GM19025 (cell line): Measurements from ENCODE around the gene MYLK4.

Experiments
- ATAC-seq: cut with Tn5 transposase; IDR thresholded peaks from one replicate; pipeline ENCODE4 v1.9.1; 2021; ENCODE audit warnings: mild to moderate bottlenecking, low read depth, moderate library complexity; ENCODE audit not compliant: unreplicated experiment

Gene MYLK4

DNA sequence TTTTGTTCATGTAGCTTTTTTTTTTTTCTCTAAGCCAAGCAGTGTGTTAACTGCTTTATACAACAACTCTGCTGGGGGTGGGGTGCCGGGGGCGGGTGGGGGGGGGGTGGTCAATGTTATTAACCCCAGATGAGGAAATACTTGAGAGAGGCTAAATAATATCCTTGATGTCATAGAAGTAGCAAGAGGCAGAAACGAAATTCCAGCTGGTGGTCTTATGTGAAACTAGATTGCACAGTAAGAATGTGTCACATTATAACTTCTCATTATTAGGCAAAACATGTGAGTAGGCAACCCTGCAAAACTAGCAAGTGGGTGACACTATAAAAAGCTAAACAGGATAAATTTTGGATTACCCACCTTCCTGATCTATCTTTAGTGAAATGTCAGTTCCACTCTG lies 12.8 kb downstream of the MYLK4 start:
- ATAC-seq = no peak

DNA sequence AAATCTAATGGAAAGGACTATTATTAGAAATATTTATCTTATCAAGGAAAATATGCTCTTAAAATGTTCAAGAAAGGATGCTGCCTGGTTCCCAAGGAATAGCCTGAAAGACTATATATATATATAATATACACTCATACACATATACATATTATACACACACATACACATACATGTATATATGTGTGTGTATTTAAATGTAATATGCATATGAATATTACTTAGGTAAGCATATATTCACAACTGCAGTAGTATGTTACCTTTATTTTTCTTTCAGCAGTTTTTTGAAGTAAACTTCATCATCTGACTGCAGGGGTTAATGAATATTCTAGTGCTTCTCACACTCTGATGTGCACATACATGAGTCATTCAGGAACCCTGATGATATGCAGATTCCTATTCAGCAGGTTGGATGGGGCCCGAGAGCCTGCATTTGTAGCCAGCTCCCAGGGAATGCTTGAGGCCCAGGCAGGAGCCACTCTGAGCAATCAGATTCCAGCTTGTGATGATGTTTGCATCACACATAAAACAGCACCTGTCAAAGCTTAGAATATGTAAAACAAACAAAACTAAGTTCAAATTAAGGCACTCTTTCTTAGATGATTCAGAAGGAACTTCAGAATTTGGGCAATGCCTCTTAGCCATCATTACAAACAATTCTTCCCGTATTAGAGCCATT lies 16.1 kb downstream of the MYLK4 start:
- ATAC-seq = no peak

DNA sequence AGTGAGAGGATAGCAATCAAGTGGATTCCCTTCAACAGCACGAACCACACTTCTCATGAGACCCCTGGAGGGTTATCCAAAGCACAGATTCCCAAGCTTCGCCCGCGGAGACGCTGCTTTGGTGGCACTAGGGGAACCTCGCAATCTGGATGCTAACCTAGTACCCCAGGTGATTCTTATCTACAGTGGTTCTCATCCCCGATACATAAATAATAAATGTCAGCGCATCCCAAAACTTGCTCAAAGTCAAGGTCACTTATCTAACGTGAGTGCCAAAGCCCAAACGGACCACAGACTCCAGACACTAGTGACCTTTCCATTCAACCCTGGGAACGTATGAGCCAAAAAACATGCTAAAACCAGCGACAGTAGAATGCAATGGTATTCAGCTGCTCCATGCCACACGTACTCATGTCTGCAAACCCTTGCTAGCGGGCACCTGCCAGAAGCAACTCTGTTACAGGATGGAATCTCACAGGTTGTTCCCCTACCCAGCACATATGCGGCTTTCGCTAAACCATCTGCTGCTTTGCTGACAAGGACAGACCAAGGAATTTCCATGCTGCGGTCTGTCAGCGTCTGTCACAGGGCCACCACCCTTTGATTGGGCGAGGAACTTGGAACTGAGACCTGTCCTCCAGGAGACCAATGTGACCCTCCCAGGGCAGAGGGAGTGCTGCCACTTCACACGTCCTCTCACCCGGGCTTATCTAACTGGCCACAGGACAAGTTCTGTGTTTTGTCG lies 16.8 kb downstream of the MYLK4 start:
- ATAC-seq = no peak

DNA sequence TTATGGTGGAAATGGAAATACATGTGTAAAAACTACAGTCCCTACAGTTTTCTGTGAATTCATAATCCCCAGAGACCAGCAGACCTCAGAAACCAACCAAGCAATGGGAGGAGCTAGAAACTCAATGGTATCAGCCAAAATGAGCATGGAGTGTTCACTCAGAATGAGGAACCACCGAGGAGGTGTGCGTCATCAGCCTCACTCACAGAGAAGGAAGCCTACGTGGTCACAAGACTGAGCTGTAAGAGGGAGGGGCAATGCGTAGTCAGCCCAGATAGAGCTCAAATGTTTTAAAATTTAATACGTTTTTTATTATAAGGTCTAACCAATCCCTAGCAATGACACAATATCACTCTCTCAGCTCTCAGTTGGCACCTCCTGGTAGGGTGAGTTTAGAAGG lies 17.4 kb downstream of the MYLK4 start:
- ATAC-seq = no peak

DNA sequence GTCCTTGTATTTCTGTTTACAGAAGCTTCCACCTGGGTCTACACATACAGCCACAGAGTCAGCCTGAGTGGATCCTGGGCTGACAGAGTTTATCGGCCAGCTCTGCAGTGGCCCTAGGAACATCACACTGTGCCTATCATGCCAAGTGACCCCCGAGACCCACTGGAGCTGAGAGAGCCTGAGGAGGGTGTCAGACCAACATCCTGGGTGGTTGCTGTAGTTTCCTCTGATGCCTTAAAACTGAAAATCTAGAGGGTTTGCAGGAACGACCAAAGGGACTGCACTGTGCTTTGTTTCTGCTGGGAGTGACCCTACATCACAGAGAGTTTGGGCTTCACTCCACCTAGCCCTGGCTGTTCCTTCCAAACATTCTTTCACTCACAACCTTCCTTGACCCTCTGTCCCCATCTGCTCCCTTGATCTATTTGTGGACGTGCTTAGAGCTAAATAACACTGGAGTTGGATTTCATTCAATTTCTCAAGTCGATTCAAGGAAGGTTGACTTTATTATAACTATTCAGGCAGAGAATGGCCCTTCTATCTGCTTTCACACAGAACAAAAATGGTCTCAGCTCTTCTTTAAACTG lies 18.1 kb downstream of the MYLK4 start:
- no peak for ATAC-seq

DNA sequence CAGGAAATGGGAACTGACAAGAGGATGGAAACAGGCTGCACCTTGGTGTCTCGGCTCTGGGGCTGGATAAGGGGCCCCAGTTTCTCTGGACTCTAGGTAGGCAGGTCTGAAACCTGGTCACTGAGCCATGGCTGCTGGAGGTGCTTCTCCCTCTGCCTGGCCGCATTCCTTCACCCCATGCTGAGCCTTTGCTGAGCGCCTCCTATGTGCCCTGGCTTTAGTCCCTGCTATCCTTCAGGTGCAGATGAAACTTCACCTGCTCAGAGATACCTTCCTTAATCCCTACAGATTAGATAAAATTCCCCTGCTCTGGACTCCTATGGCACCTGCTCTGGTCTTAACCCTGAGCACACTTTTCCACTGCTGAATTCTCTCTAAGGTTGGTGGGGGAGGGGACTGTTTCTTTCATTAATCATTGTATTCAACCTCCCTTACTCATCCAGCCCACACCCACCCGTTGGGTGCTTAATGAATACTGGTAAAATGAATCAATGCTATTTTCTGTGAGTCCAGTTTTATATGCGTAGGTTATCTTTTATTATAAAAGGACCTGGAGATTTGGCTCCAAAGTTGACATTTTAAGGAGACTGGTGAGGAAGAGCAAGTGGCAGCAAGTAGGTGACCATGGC lies 19.3 kb downstream of the MYLK4 start:
- ATAC-seq = no peak

DNA sequence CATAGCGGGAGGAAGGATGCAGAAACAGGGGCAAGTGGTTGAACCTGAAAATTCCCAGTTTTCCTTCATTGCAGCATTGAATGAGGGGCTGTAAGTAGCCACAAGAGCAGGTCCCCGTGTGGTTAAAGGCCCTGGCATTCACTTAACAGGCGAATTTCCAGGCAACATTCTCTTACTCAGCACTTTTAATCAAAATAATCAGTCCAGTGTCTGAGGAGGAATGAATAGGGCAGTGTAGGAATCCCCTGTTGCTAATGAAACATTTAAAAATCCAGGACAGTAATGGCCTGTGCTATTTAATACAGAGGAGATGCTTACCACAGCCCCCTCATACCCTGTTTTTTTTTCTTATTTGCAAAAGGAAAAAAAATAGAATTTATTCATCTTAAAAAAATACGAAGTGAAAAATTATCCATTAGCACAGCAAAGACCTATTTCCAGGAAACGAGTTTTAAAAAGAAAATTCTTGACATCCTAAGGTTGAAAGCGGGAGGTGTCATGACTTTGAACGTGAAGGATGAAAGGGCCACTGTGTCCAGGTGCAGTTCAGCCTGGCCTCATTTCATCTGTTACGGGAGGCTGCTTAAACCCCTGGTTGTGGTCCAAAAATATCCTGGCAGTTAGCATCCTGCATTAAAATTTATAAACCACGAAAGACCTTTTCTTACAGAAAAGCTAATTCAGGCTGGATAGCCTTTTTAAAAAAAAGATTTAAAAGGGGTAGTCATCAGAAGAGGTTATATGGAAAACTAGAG lies 20.2 kb downstream of the MYLK4 start:
- ATAC-seq = no peak

DNA sequence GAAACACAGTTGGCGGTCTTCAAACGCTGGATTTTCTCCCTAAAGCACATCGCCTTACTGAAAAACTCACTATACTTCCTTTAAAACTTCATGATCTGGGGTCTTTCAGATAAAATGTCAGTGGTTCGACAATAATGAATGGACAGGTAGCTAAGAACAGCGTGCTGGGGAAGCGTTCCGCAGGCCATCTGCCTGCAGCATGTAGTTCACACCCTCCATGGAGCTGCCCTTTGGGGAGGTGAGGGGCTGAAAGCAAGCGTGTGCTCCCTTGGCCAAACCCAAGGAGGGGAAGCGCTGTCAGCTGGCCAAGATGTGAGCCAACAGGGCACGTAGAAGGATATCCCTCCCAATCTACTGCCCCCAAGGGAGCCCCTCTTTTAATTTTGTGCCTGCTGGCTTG lies 20.8 kb downstream of the MYLK4 start:
- ATAC-seq = no peak

DNA sequence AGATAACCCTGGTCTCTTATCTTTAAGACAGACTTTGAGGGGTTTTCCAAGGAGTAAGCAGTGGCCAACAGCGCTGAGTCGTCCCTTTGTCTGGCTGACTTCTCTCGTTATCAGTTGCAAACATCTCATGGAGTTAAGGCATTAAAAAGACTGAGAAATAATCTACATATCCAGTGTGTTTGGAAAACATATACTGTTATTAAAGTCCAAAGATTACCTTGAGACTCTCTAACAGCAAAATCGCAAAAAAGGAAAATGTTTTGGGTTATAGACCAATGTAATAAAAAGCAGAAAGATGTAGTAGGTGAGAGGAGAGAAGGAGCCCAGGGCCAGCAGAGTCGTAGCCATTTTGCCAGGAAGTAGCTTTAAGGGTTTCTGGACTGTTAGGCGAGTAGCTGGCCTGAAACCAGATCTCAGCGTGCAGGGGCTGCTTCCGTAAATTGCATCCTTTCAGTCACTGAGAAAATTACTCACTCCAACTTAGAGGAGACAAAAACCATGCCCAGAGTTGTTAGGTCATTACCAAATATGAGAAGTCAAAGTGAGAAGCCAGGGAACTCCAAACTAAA lies 24.6 kb downstream of the MYLK4 start:
- no peak for ATAC-seq

DNA sequence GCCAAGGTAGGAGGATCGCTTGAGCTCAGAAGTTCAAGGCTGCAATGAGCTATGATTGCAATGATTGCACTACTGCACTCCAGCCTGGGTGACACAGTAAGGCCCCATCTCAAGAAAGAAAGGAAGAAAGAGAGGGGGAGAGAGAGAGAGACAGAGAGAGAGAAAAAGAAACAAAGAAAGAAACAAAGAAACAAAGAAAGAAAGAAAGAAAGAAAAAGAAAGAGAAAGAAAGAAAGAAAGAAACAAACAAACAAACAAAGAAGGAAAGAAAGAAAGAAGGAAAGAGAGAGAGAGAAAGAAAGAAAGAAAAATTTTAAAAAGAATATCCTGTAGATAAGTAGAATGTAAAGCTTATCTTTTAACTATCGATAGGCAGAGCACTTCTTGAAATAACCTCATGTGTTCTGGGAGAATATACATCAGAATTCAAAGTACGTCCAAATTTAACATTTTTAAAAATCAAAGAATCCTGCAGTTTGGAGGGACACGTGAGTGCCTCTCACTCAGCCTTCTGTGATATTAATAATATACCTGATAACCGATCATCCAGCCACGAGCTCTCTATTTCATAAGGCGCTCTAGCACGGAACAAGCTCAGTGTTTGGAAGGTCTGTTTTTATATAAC lies 25.2 kb downstream of the MYLK4 start:
- no peak for ATAC-seq

DNA sequence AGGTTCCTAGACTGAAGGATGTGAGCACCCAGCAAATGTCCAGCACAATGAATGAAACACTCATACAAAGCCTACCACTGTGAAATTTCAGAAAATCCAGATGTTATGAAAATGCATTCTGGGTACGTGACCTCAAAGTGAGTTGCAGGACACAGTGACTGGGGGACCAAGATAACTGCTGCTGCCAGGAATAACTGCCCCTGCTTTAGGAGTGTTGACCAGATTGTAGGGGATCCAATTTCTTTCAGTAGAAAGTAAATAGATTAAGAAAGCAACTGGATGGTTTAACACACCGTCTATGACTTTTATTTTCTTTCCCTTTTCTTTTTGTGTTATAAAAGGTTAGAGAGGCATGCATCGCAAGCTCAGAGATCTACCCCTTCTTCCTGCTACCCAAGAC lies 29.5 kb downstream of the MYLK4 start:
- no peak for ATAC-seq

DNA sequence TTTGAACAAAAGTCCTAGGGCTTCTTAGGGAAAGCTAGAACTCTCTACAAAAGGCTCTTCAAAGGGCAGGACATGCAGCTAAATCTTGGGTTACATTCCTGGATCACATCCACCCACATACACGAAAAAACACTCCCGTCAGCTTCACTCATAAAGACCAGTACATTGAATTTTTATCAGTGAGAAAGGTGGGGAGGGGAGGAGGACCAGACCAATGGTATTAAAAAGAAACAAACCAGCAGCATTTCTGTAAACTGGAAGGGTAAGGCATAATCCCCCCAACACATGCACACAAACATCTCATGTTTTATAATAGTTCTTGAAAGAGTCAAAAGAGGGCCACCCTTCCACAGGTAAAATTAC lies 31.6 kb downstream of the MYLK4 start:
- no peak for ATAC-seq

DNA sequence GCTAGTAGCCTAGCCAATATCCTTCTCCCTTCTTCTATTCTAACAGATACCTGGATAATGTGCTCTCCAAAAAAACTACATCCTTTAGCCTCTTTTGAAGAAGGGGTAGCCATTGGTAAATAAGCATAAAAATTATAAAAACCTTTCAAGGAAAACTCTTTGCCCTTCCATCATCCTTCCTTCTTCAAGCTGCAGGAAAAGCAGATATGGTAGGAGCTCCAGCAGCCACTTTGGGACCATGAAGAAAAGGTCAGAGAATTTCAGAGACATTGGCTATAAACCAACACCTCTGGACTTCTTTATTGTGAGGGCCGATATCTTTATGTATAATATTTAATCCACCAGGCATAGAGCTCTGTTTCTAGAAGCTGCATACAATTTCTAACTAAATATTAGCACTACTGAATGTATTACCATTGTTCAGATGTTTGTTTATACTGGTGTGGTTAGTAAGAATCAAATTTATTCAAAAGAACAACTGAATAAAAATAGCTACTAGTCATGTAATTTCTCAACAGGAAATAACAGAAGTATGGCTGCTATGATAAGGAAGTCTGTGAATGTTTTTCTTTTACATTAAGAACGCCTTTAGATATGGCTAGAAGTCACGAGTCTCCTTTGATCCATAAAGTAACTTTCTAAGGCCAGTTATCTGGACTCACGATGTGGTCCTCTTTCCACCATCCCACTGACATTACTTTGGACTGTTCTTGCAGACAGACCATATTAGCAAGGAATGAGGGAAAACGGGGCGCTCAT lies 32.2 kb downstream of the MYLK4 start:
- no peak for ATAC-seq

DNA sequence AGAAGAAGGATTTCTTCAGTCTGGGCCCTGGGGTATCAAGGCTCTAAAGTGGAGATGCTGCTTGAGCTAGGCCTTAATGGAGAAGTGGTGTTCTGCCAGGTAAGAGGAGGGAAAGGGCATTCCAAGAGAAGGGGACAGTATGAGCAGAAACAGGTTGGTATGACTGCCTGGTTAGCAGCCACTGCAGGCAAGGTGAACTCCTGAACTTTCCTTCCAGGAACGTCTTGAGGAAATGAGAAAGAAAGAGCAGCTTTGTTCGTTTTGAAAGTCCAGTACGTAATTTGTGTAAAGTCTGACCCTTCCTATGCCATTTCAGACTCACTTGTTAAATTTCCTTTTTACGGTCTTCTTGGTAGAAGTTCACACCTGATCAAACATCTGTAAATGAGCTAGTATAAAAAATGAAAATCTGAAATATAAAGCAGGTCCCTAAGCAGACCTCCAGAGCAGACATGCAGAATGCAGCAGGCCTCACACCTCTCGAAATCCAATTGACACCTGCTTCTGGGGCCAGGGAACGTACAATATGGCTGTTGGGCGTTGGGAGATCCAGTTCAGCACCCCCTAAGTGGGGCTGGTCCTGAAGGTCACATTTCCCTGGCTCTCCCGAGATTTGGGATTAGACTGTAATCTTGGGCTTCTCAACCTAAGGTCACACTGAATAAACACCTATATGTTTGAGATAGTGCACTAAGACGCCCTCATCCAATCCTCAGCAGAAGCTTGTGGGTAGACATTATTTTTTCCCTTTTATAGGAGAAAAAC lies 33.6 kb downstream of the MYLK4 start:
- no peak for ATAC-seq

DNA sequence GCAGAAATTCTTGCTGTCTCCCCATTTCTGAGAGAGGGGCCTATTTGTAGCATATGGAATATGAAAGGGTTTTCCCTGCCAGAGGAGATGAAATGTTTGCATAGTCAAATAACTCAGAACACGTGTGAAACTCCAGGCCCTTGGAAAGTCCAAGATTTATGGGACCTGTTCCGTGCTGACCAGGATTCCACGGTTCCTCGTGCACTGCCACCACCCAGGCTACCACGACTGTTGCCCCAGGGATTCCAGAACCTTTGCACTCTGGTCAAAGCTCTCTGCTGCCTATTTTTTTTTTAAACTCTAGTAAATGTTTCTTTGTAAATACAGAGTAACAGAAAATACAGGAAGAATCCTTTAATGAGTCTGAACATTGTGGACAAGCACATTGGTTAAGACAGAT lies 35.0 kb downstream of the MYLK4 start:
- no peak for ATAC-seq

DNA sequence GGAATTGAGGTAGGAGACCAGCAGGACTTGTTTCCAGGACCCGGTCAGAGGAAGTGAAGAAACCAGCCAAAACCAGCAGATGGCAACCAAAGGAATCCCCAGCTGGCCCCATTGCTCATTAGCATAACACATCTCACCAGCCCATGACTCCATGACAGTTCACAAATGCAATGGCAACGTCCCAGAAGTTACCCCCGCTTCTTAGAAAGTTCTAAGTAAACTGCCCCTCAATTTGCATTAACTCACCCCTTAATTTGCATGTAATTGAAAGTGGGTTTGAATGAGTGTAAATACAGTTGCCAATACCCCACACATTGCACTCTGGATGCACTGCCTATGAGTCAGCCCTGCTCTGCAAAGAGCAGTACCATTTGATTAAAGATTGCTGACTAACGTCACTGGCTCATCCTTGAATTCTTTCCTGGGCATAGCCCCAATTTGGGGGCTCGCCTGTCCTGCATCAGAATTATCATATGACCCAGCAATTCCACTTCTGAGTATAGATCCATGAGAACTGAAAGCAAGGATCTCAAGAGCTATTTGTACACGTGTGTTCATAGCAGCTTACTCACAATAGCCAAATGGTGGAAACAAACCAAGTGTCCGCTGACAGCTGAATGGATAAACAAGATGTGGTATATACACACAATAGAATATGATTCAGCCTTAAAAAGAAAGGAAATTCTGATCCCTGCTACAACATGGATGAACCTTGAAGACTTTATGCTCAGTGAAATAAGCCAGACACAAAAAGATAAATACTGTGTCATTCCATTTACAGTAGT lies 36.4 kb downstream of the MYLK4 start:
- ATAC-seq = no peak

DNA sequence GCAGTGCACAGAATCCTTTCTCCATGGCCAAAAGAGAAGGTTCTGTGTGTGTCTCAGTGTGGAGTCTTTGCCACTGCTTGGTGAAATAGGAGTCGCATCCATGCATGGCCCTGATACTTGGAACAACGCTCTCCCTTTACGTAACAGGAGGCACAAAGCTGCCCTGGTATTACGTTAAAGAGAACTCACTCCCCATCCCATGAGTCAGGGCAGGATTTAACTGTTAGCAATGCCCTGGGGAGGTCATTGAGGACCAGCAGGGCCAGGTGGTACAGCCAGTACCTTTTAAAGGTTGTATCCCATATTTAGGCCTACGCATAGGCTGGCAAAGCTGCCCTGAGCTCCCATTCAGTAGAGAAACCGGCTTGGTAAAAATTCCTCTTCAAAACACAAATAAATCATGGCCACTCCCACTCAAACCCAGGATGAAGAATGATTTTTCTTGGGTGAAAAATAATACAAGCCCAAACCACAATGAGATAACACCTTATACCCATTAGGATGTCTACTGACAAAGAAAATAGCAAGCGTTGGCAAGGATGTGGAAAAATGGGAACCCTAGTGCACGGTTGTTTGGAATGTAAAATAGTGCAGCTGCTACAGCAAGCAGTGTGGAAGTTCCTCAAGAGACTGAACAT lies 37.1 kb downstream of the MYLK4 start:
- no peak for ATAC-seq
